ENCODE data around the gene SMARCD3. TPM values are rescaled to one million over a fixed set of nuclear protein-coding genes. Genes with fewer than 3 reads are reported as not detected.
A peak's percentile ranks its signal among the peaks of the same experiment; 100 is the strongest.

The SMARCD3 gene
- total RNA-seq, 2 experiments from 2014 or later, result 1.5 to 1.9 TPM

GRCh38 chr7:151244841-151245346, 3.6 kb downstream of the SMARCD3 start:
- peak overlapping the region; percentile 74 for H3K4me2 ChIP-seq (ENCODE audit: low read length)

GRCh38 chr7:151244196-151244840, 4.2 kb downstream of the SMARCD3 start:
- BruUV-seq (replicated peaks), result no TSS peak
- POLR2A ChIA-PET, result interaction anchor here (0.6 to 2.0 kb wide), 4 partner anchors 10 to 1993 kb away, joined by 3 to 5 read pairs (median 4); no protein-coding TSS in a partner anchor

More at GRCh38 chr7:151244841-151245346, 3.6 kb downstream of the SMARCD3 start:
- DNase-seq (ENCODE audit: low spot score), result no peak
- Histone ChIP-seq H3K9me2 (ENCODE audit: insufficient read depth, low read length) (no peaks in the 10 kb centered on the region), H3K4me1 (ENCODE audit: insufficient read depth, low read length, poor library complexity, severe bottlenecking) (peaks cover 51% of the 10 kb centered on the region), H3K9me3 (ENCODE audit: low read length) (no peaks in the 10 kb centered on the region), H2AFZ (ENCODE audit: low read length) (peak overlapping the region; percentile 57), H3K79me2 (ENCODE audit: insufficient read depth, low read depth, low read length) (no peaks in the 10 kb centered on the region), H3K27ac (ENCODE audit: low read depth, low read length, poor library complexity, severe bottlenecking) (no peak overlapping the region), H4K20me1 (ENCODE audit: insufficient read depth, low read length) (peaks cover 6% of the 10 kb centered on the region; the same call in 1 of the 2 replicates), H3K36me3 (ENCODE audit: insufficient read depth, low read length) (no peaks in the 10 kb centered on the region), H3K4me3 (ENCODE audit: low read depth, low read length, poor library complexity, severe bottlenecking) (peak overlapping the region; percentile 60)
- CTCF ChIA-PET (ENCODE audit: unreplicated experiment), result interaction anchor here (0.6 to 1.4 kb wide), 3 partner anchors 11 to 148 kb away, joined by 3 to 4 read pairs (median 3); partner anchors contain the start of gene ABCF2
- intact Hi-C loops (cut with micrococcal nuclease; ENCODE audit: unreplicated experiment), result loop anchor here (1.0 to 2.0 kb wide), 2 partner anchors 58 to 121 kb away; no protein-coding TSS in a partner anchor
- no TSS peak for BruUV-seq (replicated peaks)
- TF ChIP-seq CTCF (conservative IDR thresholded peaks at IDR 0.05; ENCODE audit: low read length), result no peak
- no peak for TF ChIP-seq EZH2phosphoT487 (IDR thresholded peaks at IDR 0.05; ENCODE audit: borderline replicate concordance, low read depth, low read length)
- POLR2A ChIA-PET, result interaction anchor here (0.6 kb wide), 3 partner anchors 199 to 854 kb away, joined by 3 to 7 read pairs (median 4); no protein-coding TSS in a partner anchor

More at GRCh38 chr7:151244196-151244840, 4.2 kb downstream of the SMARCD3 start:
- intact Hi-C loops (cut with micrococcal nuclease; ENCODE audit: unreplicated experiment), result loop anchor here (1.0 to 2.0 kb wide), 2 partner anchors 58 to 120 kb away; no protein-coding TSS in a partner anchor
- Histone ChIP-seq H3K27ac (ENCODE audit: low read depth, low read length, poor library complexity, severe bottlenecking) (no peak overlapping the region), H3K4me3 (ENCODE audit: low read depth, low read length, poor library complexity, severe bottlenecking) (no peak overlapping the region), H3K9me2 (ENCODE audit: insufficient read depth, low read length) (no peaks in the 10 kb centered on the region), H3K36me3 (ENCODE audit: insufficient read depth, low read length) (no peaks in the 10 kb centered on the region), H2AFZ (ENCODE audit: low read length) (peak overlapping the region; percentile 57; the same call in 1 of the 2 replicates), H3K79me2 (ENCODE audit: insufficient read depth, low read depth, low read length) (no peaks in the 10 kb centered on the region), H3K4me2 (ENCODE audit: low read length) (peak overlapping the region; percentile 74), H3K4me1 (ENCODE audit: insufficient read depth, low read length, poor library complexity, severe bottlenecking) (peaks cover 53% of the 10 kb centered on the region), H4K20me1 (ENCODE audit: insufficient read depth, low read length) (peaks cover 6% of the 10 kb centered on the region; the same call in 1 of the 2 replicates), H3K9me3 (ENCODE audit: low read length) (no peaks in the 10 kb centered on the region)
- TF ChIP-seq CTCF (conservative IDR thresholded peaks at IDR 0.05; ENCODE audit: low read length) (peak; percentile 98), EZH2phosphoT487 (IDR thresholded peaks at IDR 0.05; ENCODE audit: borderline replicate concordance, low read depth, low read length) (no peak)
- peak; percentile 66 for DNase-seq (ENCODE audit: low spot score)
- CTCF ChIA-PET (ENCODE audit: unreplicated experiment), result interaction anchor here (0.6 to 1.6 kb wide), 5 partner anchors 8 to 149 kb away, joined by 3 to 6 read pairs (median 3); partner anchors contain the start of gene ABCF2
